DMS53 (cell line): ENCODE data around the gene SYNE4.
"Not testable (repeated sequence)": the region's sequence is repeated elsewhere in the genome, so short reads cannot be mapped to it uniquely, and the experiment has no call there.

ENCODE experiments used
- DNase-seq: peaks from one replicate; lab custom pipeline; 2025; lab: John Stamatoyannopoulos, UW

Gene SYNE4, protein sequence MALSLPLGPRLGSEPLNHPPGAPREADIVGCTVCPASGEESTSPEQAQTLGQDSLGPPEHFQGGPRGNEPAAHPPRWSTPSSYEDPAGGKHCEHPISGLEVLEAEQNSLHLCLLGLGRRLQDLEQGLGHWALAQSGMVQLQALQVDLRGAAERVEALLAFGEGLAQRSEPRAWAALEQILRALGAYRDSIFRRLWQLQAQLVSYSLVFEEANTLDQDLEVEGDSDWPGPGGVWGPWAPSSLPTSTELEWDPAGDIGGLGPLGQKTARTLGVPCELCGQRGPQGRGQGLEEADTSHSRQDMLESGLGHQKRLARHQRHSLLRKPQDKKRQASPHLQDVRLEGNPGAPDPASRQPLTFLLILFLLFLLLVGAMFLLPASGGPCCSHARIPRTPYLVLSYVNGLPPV

DNA sequence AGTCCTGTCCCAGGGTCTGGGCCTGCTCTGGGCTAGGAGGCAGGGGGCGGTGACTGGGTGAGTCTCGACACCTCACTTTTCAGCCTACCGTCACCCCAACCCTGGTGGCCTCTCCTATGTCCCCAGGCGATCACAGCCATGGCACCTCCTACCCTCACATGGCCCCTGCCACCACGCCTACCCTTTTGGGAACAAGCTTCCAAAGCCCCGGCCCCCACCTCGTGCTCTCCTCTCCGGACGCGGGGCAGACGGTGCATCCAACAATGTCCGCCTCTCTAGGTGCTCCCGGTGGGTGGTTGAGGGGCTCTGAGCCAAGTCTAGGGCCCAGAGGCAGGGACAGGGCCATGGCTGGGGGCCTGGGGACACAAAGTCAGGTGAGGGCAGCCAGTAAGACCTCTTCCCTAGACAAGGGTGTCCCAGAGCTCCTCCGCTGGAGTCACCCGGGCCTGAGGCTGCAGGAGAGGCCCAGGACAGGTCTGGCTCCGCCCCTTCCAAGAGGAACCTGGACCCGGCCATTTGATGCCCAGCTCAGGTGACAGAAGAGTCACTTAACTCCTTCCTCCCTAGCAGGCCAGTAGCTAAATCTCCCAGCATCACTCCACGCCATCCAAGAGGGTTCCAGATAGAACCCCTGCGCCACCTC is at the start of gene SYNE4:
SYNE4 (minus strand) TSS at position 478 of the 643 bp plus-strand sequence; CDS start at position 346, 132 bp downstream.
- peak; percentile 98 for DNase-seq

DNA sequence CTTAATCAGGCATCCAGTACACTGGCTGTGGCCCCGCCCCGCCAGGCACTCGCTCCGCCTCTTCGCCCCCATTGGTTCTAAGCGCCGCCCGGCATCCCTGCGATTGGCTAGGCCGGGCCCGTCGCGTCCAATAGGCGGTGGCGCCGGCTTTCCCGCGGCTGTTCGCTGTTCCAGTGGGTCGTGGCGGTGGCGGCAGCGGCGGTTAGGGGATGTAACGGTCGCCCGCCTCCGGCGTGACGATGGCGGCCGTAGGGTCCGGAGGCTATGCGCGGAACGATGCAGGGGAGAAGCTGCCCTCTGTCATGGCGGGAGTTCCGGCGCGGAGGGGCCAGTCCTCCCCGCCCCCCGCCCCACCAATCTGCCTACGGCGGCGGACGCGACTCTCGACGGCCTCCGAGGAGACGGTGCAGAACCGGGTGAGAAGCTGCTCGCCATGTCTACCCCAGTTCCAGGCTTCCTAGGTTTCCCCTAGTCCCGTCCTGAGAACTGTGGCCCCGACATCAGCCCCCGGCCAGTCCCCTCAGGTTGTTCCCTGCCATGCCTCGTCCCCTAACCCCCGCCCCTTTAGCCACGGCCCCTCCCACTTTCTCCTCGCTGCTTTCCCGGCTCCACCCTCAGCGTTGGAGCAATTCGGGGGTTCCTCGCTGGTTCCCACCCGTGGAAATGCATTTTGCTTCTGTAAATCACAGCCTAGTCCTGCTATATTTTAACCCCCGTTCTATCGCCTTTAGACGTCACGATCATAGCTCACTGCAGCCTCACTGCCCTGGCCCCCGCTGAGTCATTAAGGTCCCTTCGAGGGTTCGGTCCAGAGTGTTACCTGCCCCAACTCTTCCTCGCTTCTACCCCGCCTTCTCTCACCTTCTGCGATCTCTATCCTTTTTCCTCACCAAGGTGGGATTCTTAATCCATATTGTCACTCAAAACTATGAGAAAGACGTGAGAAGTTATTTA is 46.4 kb upstream of the SYNE4 start, which contains the start of gene WDR62:
WDR62 (plus strand) TSS at position 165 of the 954 bp plus-strand sequence; CDS start at position 240, 75 bp downstream.
- peak; percentile 98 for DNase-seq

DNA sequence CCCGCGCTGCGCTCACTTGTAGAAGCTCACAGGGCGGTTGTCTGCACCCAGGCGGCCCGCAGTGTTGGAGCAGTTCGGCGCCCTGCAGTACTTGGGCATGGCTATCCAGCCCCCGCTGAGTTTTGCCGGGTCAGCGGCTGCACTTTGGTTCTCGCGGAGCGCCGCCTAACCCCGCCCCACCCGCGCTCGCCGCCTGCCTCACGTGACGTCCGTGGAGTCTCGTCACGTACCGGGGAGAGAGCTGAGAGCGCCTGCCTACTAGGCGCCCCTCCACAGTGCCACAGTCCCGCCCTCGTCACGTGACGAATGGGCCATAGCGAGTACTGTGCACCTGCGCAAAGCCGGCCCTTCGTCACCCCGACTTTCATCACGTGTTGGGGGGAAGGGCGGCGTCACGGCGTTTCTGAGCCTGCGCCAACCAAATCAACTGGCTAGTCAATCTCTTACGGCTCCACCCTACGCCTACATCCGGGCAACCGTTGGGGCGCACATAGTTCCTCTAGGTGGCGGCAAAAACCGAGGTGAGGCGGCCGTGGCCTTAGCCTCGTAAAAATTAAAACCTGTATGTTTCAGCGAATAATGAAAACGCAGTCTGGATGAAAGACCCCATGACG is 45.6 kb upstream of the SYNE4 start, which contains the start of gene THAP8:
THAP8 (minus strand) TSS at position 167 of the 614 bp plus-strand sequence; CDS start at position 99, 68 bp downstream.
- DNase-seq: peak; percentile 100

DNA sequence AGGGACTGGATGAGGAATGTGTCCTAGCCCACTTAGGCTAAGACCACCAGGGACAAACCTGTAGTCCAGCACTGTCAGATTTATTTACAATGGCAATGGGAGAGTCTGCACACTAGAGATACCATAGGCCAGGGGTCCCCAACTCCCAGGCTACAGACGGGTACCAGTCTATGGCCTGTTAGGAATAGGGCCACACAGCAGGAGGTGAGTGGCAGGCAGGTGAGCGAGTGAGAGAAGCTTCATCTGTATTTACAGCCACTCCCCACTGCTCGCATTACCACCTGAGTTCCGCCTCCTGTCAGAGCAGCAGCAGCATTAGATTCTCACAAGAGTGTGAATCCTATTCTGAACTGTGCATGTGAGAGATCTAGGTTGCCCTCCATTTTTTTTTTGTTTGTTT is 43.0 kb upstream of the SYNE4 start:
- peak; percentile 56 for DNase-seq

DNA sequence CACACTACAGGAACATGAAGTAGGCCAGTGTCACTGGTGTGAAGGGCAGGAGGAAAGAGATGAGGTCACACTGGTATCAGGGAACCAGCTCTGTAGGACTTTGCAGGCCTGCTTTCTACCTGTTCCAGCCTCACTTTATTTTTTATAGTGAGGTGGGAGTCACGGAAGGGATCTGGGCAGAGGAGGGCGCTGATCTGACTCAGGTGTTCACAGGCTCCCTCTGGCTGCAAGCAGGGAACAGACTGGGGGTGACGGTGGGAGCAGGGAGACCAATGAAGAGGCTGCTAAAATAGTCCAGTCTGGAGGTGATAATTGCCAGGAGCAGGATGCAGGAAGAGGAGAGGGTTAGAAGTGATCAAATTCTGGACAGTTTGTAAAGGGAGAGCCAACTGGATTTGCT is 42.6 kb upstream of the SYNE4 start:
- DNase-seq: peak; percentile 33

DNA sequence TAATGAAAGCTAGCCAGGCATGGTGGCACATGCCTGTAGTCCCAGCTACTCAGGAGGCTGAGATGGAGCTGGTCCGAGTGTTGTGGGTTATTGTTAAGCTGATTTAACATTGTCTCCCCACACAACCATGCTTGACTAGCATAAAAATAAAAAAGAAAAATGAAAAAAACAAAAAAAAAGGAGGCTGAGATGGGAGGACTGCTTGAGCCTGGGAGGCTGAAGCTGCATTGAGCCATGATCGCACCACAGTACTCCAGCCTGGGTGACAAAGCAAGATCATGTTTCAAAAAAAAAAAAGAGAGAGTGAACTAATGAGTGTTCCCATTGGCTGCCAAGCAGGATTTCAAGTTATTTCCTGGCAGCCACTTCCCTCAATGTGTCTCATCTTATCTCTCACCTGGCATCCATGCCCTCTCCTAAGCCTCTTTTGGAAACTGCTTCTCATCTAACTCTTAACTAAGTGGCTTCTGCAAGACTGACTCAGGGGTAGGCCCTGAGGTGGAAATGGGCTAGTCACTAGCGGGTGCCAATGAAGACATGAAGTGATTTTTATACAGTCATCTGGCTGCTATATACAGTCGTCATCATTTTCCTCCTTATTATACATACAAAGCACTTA is 40.6 kb upstream of the SYNE4 start:
- peak; percentile 69 for DNase-seq

DNA sequence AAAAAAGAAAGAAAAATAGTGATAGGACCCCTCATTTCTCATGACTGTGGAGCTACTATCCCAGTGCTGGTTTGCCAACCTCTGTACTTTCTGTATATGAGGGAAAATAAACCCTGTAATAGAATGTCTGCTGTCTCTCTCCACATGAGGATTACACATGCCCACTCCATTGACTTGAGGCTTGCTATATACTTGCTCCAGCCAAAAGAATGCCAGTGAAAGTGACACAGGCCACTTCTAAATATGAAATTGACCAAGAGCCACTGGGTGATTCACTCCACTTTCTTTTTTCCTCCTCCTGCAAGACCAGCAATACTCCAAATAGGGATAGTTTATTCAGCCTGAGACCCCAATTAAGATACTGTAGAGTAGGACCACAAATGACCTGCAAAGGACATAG is 39.2 kb upstream of the SYNE4 start:
- DNase-seq: no peak

DNA sequence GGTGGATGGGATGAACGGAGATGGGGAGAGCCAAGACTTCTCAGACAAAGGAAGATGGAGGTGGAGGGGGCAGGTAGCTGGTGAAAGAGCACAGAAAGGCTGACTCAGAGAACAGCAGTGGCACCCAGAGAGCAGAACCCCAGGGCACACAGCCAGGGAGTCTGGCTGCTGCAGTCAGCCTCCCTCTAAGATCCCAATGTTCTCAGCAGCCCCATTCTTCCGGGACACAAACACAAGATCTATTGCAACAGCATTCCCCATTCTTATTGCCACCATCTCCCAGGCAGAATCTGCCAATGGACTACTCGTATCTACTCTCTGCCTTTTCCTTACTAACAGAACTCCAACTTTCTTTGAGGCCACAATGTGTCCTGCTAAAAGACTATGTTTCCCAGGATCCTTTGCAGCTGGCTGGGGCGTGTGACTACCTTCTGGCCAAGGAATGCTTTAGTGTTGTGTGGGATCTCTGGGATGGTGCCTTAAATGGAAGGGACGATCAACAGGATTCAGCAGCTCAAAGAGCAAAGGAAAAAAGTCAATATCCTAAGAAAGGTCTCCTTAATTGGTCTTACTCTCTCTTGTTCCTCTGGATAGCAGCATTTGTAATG is 37.9 kb upstream of the SYNE4 start:
- DNase-seq: no peak

DNA sequence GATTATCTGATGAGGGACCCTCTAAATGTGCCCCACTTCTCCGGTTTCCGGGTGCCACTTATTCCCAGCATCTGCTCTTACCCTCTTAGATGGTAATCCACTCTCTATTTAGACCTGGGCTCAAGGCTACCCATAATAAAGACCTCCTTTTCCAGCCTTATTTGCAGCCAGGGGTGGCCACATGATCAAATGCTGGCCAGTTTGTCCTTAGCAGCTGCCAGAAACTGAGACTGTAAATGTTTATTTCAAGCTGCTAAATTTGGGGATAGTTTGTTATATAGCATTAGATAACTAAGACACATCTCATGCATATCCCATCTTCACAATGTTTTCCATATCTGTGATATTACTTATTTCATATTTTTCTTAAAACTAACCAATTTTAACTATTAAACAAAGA is 35.3 kb upstream of the SYNE4 start:
- DNase-seq: no peak

DNA sequence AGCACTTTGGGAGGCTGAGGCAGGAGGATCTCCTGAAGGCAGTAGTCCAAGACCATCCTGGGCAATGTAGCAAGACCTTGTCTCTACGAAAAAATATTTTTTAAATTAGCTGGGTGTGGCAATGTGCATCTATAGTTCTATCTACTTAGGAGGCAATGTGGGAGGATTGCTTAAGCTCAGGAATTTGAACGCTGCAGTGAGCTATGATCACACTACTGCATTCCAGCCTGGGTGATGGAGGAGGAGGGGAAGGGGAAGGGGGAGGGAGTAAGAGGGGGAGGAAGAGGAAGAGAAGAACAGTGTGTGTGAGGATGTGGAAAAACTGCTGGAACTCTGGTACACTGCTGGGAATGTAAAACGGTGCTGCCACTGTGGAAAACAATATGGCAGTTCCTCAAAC is 33.2 kb upstream of the SYNE4 start:
- DNase-seq: no peak

DNA sequence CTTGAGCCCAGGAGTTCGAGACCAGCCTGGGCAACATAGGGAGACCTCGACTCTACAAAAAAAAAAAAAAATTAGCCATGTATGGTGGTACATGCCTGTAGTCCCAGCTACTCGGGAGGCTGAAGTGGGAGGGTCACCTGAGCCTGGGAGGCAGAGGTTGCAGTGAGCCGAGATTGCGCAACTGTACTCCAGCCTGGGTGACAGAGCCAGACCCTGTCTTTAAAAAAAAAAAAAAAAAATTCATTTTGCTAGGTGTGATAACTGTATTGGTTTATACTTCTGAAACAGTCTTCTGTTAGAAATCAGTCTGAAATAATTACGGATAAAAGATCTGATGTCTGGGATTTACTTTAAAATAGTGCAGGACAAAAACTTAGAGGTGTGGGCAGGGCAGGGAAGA is 32.5 kb upstream of the SYNE4 start:
- not testable (repeated sequence) for DNase-seq

DNA sequence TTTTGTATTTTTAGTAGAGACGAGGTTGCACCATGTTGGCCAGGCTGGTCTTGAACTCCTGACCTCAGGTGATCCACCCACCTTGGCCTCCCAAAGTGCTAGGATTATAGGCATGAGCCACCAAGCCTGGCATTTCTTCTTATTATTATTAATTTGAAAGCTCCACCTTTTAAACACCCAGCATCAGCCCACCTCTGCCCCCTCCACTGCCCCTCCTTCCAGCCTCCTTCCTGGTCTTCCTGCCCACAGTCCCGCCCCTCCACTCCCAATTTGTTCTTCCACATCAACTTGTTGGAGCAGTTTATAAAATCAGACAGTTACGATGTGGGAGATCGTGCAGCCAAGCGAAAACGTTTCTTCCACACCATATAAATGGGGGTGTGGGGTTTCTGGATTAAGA is 31.9 kb upstream of the SYNE4 start:
- DNase-seq: no peak

DNA sequence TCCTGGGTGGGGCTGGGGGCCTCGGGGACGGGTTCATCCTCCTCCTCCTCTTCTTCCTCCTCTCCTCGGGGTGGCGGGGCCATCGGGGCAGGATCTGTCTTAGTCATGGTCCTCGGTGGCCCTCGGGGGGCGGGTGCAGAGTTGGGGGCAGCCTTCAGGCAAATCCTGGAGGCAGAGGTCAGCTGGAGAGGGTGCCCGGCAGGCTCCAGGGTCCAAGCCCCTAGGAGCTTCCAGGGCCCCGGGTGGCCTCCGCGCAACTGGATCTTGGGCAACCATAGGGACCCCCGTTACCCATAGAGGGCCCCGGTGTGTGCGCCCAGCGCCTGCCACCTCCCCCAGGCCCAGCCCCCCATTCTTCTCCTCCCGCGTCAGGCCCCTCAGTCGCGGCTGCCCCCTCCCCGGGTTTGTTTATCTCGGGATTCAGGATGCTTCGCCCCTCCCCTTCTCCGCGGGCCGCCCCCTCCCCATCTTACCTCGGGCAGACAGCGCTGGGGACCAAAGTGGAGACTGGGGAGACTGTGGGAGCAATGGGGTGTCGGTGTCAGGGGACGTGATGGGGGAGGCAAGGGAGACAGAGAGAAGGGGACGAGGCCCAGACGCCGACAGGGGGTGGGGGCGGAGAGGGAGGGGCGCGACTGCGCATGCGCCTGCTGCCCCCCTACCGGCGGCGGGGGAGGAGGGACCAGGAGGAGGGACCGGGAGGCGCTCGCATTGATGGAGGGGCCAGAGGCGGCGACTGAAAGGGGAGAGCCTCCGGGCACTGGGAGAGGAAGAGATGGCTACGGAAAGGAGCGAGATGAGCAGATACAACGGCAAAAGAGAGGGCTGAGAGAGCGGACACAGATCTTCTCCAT is 23.9 kb upstream of the SYNE4 start, which contains the start of gene CLIP3:
CLIP3 (minus strand) TSS at position 623 of the 854 bp plus-strand sequence; CDS start at position 107, 516 bp downstream.
- DNase-seq: peak; percentile 77

DNA sequence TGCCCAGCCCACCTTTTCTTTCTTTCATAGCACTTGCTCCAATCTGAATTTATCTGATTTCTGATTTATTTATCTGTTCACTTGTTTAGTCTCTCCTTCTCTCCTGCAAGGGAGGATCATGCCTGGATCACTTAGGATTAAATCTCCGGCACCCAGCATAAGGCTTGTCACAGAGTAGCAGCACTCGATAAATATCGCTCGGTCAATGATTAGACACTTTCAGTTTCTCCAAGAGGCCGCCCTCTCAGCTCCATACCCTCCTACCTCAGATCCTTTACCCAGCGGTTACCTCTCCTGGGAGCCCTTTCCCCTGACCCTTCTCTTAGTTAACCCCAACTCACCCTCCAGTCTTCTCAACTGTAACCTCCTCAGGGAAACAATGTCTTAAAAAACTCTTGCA is 22.7 kb upstream of the SYNE4 start:
- no peak for DNase-seq

DNA sequence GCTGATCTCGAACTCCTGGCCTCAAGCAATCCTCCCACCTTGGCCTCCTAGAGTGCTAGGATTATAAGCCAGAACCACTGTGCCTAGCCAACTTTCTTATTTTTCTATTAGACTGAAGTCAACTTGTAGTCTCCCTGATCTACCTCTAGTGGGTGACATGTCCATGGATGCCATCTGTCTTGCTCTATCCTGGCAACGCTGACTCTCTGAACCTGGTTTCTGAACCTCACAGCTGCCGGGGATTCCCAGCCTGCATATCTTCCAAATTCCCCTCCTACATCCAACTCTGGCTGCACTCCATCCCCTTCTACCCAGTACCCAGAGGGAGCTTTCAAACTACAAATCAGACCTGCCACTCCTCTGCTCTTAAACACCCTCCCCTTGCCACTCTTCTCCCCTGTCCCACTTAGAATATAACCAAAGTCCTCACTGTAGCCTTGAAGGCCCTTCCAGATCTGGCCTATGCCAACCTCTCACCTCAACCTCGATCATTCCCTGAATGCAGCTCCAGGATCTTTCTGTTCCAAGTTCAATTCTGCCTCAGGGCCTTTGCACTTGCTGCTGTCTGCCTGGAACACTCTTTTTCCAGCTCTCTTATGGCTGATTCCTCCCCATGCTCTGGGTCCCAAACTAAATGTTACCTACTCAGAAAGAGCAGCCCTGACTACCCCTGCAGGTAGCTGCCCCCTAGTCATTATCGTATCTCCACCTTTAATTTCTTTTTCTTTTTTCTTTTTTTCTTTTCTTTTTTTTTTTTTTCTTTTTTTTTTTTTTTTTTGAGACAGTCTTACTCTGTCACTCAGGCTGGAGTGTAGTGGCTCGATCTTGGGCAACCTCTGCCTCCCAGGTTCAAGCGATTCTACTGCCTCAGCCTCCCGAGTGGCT is 21.9 kb upstream of the SYNE4 start:
- DNase-seq: peak; percentile 56

DNA sequence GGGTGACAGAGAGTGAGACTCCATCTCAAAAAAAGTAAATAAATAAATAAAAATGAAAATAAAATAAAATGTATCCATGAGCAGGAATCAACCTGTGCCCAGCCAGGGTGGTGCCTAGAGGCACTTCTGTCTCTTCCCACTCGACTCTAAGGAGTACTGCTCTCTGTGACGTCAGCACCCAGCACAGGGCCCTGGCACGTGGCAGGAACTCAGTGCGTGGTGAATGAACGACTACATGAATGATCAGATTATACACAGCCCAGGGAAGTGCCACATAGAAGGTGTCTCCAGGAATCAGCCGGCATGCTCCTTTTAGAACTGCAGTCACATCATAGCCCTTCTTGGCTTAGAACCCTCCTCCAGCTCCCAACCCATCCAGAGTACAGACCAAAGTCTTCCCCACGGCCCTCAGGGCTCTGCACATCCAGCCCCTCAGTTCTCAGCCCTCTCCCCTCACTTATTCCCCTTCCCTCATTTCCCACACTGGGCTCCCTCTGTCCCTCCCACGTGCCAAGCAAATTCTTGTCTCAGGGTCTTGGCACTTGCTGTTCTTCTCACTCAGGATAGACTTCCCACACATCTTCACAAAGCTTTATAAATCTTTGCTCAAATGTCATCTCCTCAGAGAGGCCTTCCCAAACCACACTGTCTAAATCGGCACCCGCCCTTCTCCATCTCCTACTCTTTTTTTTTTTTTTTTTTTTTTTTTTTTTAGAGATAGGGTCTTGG is 19.9 kb upstream of the SYNE4 start:
- no peak for DNase-seq

DNA sequence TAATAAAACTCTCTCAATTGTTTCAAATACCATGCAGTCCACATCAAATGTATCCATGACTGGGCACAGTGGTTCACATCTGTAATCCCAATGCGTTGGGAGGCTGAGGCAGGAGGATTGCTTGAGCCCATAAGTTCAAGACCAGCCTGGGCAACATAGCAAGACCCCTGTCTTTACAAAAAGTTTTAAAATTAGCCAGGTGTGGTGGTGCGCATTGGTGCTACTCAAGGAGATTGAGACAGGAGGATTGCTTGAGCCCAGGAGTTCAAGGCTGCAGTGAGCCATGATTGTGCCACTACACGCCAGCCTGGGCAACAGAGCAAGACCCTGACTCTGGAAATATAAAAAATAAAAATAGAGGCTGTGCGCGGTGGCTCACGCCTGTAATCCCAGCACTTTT is 19.1 kb upstream of the SYNE4 start:
- no peak for DNase-seq
